ENCODE measurements around the gene TEX52.

- TF ChIP-seq CTCF (IDR thresholded peaks at IDR 0.05; ENCODE audit: low read depth, low read length) (no peak), EZH2phosphoT487 (IDR thresholded peaks at IDR 0.05; ENCODE audit: low read depth) (no peak)
Observed at GRCh38 chr12:2800046-2800570, 56.7 kb downstream of the TEX52 start.
